ENCODE measurements around the gene PDE11A. TPM values are rescaled to one million over a fixed set of nuclear protein-coding genes. Genes with fewer than 3 reads are reported as not detected.

The PDE11A gene
- total and polyA plus RNA-seq, 2 experiments from 2014 or later = 0.08 to 0.73 TPM

GRCh38 chr2:177660742-177661141 is 411.8 kb downstream of the PDE11A start:
- no peaks in the 10 kb centered on the region for H3K9me3 Mint-ChIP-seq
- no peak for ATAC-seq
- no peak overlapping the region for H3K4me3 ChIP-seq

GRCh38 chr2:177658309-177658708 is 414.3 kb downstream of the PDE11A start:
- Mint-ChIP-seq H3K4me1 (peaks cover 22% of the 10 kb centered on the region), H3K27ac (no peak overlapping the region)

More at GRCh38 chr2:177660742-177661141, 411.8 kb downstream of the PDE11A start:
- Histone ChIP-seq H3K4me1 (ENCODE audit: insufficient read depth) (peaks cover 10% of the 10 kb centered on the region), H3K27me3 (ENCODE audit: insufficient read depth) (peaks cover 51% of the 10 kb centered on the region), H3K9me2 (ENCODE audit: insufficient read depth) (no peaks in the 10 kb centered on the region), H2AFZ (no peak overlapping the region), H3F3A (replicated peaks; ENCODE audit: low read depth) (no peaks in the 10 kb centered on the region), H3K4me2 (no peak overlapping the region), H3K27ac (ENCODE audit: low read depth) (no peak overlapping the region), H4K20me1 (replicated peaks; ENCODE audit: insufficient read depth) (no peaks in the 10 kb centered on the region), H3K36me3 (ENCODE audit: insufficient read depth) (no peaks in the 10 kb centered on the region), H3K79me2 (replicated peaks; ENCODE audit: insufficient read depth) (no peaks in the 10 kb centered on the region)
- DNase-seq (ENCODE audit: low spot score) = no peak
- Mint-ChIP-seq H3K4me1 (peaks cover 16% of the 10 kb centered on the region), H3K27me3 (ENCODE audit: insufficient read depth, low read depth, poor library complexity) (peaks cover 34% of the 10 kb centered on the region), H3K27ac (no peak overlapping the region), H3K36me3 (ENCODE audit: low read depth) (no peaks in the 10 kb centered on the region), H3K4me3 (no peak overlapping the region)
- no peak for TF ChIP-seq POLR2AphosphoS5 (IDR thresholded peaks at IDR 0.05; ENCODE audit: low read depth)

More at GRCh38 chr2:177658309-177658708, 414.3 kb downstream of the PDE11A start:
- H3K36me3 Mint-ChIP-seq (ENCODE audit: low read depth) = no peaks in the 10 kb centered on the region
- no peak for DNase-seq (ENCODE audit: low spot score)
- peaks cover 16% of the 10 kb centered on the region for H3K4me1 ChIP-seq (ENCODE audit: insufficient read depth)
- H3K36me3 ChIP-seq (ENCODE audit: insufficient read depth) = no peaks in the 10 kb centered on the region
- no peak for ATAC-seq
- H3K4me3 ChIP-seq = no peak overlapping the region
- H3F3A ChIP-seq (replicated peaks; ENCODE audit: low read depth) = no peaks in the 10 kb centered on the region
- no peak overlapping the region for H3K27ac ChIP-seq (ENCODE audit: low read depth)
- no peaks in the 10 kb centered on the region for H3K9me3 Mint-ChIP-seq
- H4K20me1 ChIP-seq (replicated peaks; ENCODE audit: insufficient read depth) = no peaks in the 10 kb centered on the region
- peaks cover 30% of the 10 kb centered on the region for H3K27me3 Mint-ChIP-seq (ENCODE audit: insufficient read depth, low read depth, poor library complexity)
- H2AFZ ChIP-seq = no peak overlapping the region
- H3K79me2 ChIP-seq (replicated peaks; ENCODE audit: insufficient read depth) = no peaks in the 10 kb centered on the region
- H3K4me3 Mint-ChIP-seq = no peak overlapping the region
- H3K9me2 ChIP-seq (ENCODE audit: insufficient read depth) = no peaks in the 10 kb centered on the region
- peaks cover 41% of the 10 kb centered on the region for H3K27me3 ChIP-seq (ENCODE audit: insufficient read depth)
- no peak overlapping the region for H3K4me2 ChIP-seq
- TF ChIP-seq CREB1 (CRISPR knock-in tag; IDR thresholded peaks at IDR 0.05; ENCODE audit: low read depth) = no peak
- no peak for TF ChIP-seq NANOG (IDR thresholded peaks at IDR 0.05; ENCODE audit: borderline replicate concordance)
- no peak for TF ChIP-seq REST (IDR thresholded peaks at IDR 0.05; ENCODE audit: unreplicated experiment)
- no peak for TF ChIP-seq ZNF331 (CRISPR knock-in tag; IDR thresholded peaks at IDR 0.05; ENCODE audit: low read depth)
- no peak for TF ChIP-seq POLR2AphosphoS5 (IDR thresholded peaks at IDR 0.05; ENCODE audit: low read depth)
- TF ChIP-seq ZNF462 (CRISPR knock-in tag; IDR thresholded peaks at IDR 0.05) = no peak
